Stimulated activated naive CD8-positive, alpha-beta T cell treated with anti-CD3 and anti-CD28 coated beads, Interleukin-15, Interleukin-2, amounts not matched to agents 100 ng/mL and 50 ng/mL, for 24 hours (primary cell): ENCODE measurements around the gene OR2G2.

Experiments used
- H3K27ac Mint-ChIP-seq: one replicate; pipeline ENCODE4 v1.8.0; 2021; ENCODE audit warnings: mild to moderate bottlenecking, mixed read lengths
- H3K27me3 Mint-ChIP-seq: one replicate; pipeline ENCODE4 v1.8.0; 2021; ENCODE audit warnings: mixed read lengths
- H3K36me3 Mint-ChIP-seq: one replicate; pipeline ENCODE4 v1.8.0; 2021; ENCODE audit warnings: low read depth, mixed read lengths
- H3K4me1 Mint-ChIP-seq: one replicate; pipeline ENCODE4 v1.8.0; 2021; ENCODE audit warnings: low read depth, mixed read lengths
- H3K4me3 Mint-ChIP-seq: one replicate; pipeline ENCODE4 v1.8.0; 2021; ENCODE audit warnings: mild to moderate bottlenecking, mixed read lengths
- H3K9me3 Mint-ChIP-seq: one replicate; pipeline ENCODE4 v1.8.0; 2021; ENCODE audit warnings: mixed read lengths

The OR2G2 gene

DNA sequence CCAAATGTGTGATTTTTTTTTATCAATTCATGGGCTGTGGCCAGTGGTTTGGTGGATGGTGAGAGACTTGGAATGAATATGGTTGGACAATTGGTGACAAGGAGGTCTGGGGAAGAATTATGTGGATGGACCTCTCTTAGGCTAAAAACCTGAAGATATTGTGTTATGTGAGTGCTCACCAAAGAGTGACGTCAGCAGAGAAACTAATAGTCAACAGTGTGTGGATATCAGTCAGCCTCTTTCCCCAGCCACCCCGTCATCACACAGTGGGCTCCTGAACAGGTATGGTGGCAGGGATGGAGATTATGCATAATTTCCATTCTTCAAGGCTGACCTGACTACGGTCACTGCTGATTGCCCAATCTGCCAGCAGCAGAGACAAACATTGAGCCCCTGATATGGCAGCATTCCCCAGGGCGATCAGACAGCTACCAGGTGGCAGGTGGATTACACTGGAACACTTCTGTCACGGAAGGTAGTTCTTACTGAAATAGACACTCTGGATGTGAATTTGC is 9.2 kb upstream of the OR2G2 start:
- H3K4me3 Mint-ChIP-seq: no peak overlapping the region
- H3K27me3 Mint-ChIP-seq: no peaks in the 10 kb centered on the region
- no peaks in the 10 kb centered on the region for H3K36me3 Mint-ChIP-seq
- no peaks in the 10 kb centered on the region for H3K4me1 Mint-ChIP-seq
- H3K9me3 Mint-ChIP-seq: no peaks in the 10 kb centered on the region
- no peak overlapping the region for H3K27ac Mint-ChIP-seq

DNA sequence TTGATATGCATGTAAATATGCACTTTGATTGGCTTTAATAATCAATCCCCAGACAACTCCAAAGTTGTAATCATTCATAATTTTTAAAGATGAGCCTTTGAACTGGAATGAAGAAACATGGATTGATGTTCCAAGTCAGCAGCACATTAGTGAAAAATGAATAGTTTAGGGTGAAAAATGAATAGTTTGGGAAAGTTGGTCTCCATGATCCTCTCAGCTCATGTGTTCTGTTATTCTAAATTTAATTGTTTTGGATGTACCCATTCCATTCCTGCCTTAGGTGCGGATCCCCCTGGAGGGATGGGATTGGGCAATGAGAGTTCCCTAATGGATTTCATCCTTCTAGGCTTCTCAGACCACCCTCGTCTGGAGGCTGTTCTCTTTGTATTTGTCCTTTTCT is 17.1 kb downstream of the OR2G2 start, which contains the start of gene OR2G3:
TSS of gene OR2G3 (plus strand) at position 301 of the 400 bp plus-strand sequence. CDS start at position 301, 0 bp downstream.
- Mint-ChIP-seq H3K9me3 (no peaks in the 10 kb centered on the region), H3K36me3 (no peaks in the 10 kb centered on the region), H3K4me3 (no peak within 1 kb of the TSS), H3K27me3 (peaks cover 9% of the 10 kb centered on the region), H3K4me1 (no peaks in the 10 kb centered on the region), H3K27ac (no peak within 1 kb of the TSS)

DNA sequence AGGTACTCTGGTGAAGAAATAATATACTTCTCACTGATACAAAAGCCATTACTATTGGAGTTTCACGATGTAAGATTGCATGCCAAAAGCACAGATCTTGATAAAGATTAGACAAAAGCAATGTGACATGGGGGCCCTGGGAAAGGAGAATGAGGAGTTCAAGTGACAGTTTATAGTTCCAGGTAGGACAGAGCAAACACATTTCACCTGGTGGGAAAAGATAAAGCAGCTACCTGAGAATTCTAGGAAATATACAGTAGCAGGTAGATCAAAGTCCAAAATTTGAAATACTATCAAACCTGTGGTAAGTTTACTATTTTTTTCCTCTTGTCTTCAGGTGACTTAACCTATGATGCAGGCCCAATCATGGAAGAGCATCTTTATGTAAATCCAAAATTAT is 25.2 kb downstream of the OR2G2 start:
- H3K4me3 Mint-ChIP-seq: no peak overlapping the region
- peaks cover 6% of the 10 kb centered on the region for H3K27me3 Mint-ChIP-seq
- H3K36me3 Mint-ChIP-seq: no peaks in the 10 kb centered on the region
- no peaks in the 10 kb centered on the region for H3K9me3 Mint-ChIP-seq
- H3K4me1 Mint-ChIP-seq: no peaks in the 10 kb centered on the region
- no peak overlapping the region for H3K27ac Mint-ChIP-seq

DNA sequence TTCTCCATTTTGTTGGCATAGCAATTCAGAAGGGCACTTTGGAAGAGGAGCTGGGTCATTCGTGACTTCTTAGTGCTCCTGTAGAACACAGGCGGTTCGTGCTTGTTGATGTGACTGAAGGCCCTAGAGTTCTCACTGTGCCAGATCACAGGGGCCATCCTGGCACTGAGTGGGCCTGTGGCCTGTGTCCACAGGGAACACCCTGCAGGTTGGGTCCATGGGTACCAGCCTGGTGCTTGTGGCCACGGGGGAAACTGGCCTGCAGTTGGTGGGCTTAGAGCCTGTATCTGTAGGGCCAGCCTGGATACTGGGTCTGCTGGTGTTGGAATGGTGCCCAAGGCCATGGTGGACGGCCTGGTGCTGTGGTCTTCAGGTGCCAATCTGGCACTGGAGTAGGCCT is 26.5 kb downstream of the OR2G2 start:
- no peak overlapping the region for H3K27ac Mint-ChIP-seq
- no peak overlapping the region for H3K4me3 Mint-ChIP-seq
- peaks cover 4% of the 10 kb centered on the region for H3K27me3 Mint-ChIP-seq
- no peaks in the 10 kb centered on the region for H3K4me1 Mint-ChIP-seq
- no peaks in the 10 kb centered on the region for H3K9me3 Mint-ChIP-seq
- no peaks in the 10 kb centered on the region for H3K36me3 Mint-ChIP-seq

DNA sequence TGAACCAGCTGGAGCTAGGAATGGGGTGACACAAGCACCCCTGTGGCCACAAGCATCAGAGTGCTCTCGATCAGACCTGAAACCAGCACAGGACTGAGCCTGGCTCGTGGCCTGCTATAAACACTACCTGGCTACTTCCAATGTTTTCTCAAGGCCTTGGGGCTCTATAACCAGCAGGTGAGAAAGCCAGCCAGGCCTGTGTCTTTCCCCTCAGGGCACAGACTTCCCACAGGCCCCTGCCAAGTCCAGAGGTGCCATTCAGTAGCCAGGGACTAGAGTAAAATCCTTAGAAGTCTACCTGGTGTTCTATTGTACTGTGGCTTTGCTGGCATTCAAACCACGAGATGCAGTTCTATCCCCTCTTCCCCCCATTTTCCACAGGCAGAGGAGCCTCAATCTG is 39.8 kb downstream of the OR2G2 start:
- H3K27ac Mint-ChIP-seq: no peak overlapping the region
- H3K4me1 Mint-ChIP-seq: no peaks in the 10 kb centered on the region
- no peaks in the 10 kb centered on the region for H3K9me3 Mint-ChIP-seq
- no peaks in the 10 kb centered on the region for H3K36me3 Mint-ChIP-seq
- H3K27me3 Mint-ChIP-seq: no peaks in the 10 kb centered on the region
- H3K4me3 Mint-ChIP-seq: no peak overlapping the region

DNA sequence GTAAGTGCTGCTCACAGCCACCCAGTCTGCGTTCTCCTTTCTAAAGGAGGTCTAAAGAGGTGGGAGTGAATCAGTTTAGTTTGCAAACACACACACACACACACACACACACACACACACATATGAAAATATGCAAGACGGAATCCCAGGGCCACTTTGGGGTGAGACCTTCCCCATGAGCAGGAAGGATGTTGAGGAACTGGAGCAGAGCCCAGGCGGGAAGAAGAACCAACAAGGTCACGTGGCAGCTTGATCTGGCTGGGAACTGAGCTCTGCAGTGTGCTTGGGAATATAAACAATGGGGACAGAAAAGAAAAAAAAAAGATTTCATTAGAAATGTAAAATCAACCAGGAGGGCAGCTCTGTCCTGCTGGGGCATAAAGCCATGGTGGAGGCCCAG is 49.9 kb downstream of the OR2G2 start:
- Mint-ChIP-seq H3K4me3 (no peak overlapping the region), H3K9me3 (peaks cover 7% of the 10 kb centered on the region), H3K27ac (no peak overlapping the region), H3K36me3 (no peaks in the 10 kb centered on the region), H3K27me3 (peaks cover 27% of the 10 kb centered on the region), H3K4me1 (no peaks in the 10 kb centered on the region)

DNA sequence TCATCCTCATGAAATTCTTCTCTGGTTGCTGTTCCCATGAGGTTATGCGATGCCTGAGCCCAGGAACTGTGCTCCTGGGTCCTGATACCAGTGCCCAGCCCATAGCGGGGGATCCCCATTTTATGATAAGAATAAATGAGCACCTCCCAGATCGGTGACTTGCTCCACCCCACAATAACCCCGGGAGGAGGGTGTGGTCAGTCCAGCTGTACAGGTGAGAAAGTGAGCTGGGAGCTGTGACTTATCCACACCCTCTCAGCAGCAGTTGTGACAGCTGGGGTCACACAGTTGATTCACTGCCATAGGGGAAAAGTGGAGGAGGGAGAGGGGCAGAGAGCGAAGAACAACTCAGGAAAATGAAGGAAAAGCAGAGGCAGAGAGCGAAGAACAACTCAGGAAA is 50.6 kb downstream of the OR2G2 start:
- peaks cover 27% of the 10 kb centered on the region for H3K27me3 Mint-ChIP-seq
- H3K4me3 Mint-ChIP-seq: no peak overlapping the region
- peaks cover 3% of the 10 kb centered on the region for H3K9me3 Mint-ChIP-seq
- no peaks in the 10 kb centered on the region for H3K4me1 Mint-ChIP-seq
- no peaks in the 10 kb centered on the region for H3K36me3 Mint-ChIP-seq
- H3K27ac Mint-ChIP-seq: no peak overlapping the region
